Measurements from ENCODE around the gene ZNF205.
A peak's percentile ranks its signal among the peaks of the same experiment; 100 is the strongest.

DNA sequence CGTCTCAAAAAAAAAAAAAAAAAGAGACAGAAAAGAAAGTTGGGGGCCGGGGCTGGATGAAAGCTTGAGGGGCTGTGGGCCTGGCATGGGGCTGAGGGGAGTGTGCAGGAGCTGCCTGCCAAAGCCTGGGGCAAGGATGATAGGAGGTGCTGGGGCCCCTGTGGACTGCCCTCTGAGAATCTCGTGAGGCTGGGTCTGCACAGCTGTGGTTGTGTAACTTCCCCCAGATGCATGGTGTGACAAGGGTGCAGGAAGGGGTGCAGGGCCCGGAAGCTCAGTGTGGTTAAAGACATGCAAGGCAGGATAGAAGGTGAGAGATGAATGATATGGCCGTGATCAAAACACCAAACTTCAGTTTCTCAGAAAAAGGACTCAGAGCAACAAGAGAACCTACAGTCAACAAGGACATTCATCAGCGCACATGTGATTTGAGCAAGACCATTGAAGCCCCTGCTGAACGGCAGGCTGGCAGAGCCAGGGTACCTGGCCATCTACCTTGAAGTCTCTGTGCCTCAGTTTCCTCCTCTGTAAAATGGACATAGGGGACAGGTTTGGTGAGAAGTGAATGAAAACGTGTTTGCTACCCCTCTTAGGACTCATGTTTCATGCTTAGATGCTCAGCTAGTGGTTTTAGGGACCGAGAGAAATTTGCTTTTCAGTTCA lies 37.4 kb upstream of the ZNF205 start:
- TF ChIP-seq EP300 (IDR thresholded peaks at IDR 0.05; ENCODE audit: borderline replicate concordance in 1 of 2, control insufficient read depth in 1 of 2, low read depth in 2 of 2, low read length in 2 of 2) (no peak), NR2F1 (conservative IDR thresholded peaks at IDR 0.05) (no peak), MEF2A (IDR thresholded peaks at IDR 0.05; ENCODE audit: insufficient read depth, low read depth, low read length) (0 out of 2 replicates have a peak, but pooled peaks have one; percentile 13), NFIC (IDR thresholded peaks at IDR 0.05; ENCODE audit: low read depth, low read length) (peak; percentile 33; the same call in 1 of the 2 replicates), EZH2 (IDR thresholded peaks at IDR 0.05; ENCODE audit: borderline replicate concordance, control insufficient read depth, low read depth, low read length) (no peak), SMC3 (IDR thresholded peaks at IDR 0.05; ENCODE audit: borderline replicate concordance, low read length) (no peak), KDM1A (IDR thresholded peaks at IDR 0.05; ENCODE audit: borderline replicate concordance) (no peak), ZBTB33 (IDR thresholded peaks at IDR 0.05) (no peak), FOS (IDR thresholded peaks at IDR 0.05; ENCODE audit: borderline replicate concordance, extremely low read depth, insufficient read length) (no peak), JUNB (IDR thresholded peaks at IDR 0.05) (no peak)
- TF ChIP-seq, protein P1, sequence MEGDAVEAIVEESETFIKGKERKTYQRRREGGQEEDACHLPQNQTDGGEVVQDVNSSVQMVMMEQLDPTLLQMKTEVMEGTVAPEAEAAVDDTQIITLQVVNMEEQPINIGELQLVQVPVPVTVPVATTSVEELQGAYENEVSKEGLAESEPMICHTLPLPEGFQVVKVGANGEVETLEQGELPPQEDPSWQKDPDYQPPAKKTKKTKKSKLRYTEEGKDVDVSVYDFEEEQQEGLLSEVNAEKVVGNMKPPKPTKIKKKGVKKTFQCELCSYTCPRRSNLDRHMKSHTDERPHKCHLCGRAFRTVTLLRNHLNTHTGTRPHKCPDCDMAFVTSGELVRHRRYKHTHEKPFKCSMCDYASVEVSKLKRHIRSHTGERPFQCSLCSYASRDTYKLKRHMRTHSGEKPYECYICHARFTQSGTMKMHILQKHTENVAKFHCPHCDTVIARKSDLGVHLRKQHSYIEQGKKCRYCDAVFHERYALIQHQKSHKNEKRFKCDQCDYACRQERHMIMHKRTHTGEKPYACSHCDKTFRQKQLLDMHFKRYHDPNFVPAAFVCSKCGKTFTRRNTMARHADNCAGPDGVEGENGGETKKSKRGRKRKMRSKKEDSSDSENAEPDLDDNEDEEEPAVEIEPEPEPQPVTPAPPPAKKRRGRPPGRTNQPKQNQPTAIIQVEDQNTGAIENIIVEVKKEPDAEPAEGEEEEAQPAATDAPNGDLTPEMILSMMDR (IDR thresholded peaks at IDR 0.05 in 2 of 3, conservative IDR thresholded peaks at IDR 0.05 in 1 of 3; ENCODE audit: control insufficient read depth in 2 of 3, extremely low read depth in 1 of 3, insufficient read depth in 1 of 3, low read depth in 3 of 3, low read length in 3 of 3): no peak
- TF ChIP-seq, protein P2, sequence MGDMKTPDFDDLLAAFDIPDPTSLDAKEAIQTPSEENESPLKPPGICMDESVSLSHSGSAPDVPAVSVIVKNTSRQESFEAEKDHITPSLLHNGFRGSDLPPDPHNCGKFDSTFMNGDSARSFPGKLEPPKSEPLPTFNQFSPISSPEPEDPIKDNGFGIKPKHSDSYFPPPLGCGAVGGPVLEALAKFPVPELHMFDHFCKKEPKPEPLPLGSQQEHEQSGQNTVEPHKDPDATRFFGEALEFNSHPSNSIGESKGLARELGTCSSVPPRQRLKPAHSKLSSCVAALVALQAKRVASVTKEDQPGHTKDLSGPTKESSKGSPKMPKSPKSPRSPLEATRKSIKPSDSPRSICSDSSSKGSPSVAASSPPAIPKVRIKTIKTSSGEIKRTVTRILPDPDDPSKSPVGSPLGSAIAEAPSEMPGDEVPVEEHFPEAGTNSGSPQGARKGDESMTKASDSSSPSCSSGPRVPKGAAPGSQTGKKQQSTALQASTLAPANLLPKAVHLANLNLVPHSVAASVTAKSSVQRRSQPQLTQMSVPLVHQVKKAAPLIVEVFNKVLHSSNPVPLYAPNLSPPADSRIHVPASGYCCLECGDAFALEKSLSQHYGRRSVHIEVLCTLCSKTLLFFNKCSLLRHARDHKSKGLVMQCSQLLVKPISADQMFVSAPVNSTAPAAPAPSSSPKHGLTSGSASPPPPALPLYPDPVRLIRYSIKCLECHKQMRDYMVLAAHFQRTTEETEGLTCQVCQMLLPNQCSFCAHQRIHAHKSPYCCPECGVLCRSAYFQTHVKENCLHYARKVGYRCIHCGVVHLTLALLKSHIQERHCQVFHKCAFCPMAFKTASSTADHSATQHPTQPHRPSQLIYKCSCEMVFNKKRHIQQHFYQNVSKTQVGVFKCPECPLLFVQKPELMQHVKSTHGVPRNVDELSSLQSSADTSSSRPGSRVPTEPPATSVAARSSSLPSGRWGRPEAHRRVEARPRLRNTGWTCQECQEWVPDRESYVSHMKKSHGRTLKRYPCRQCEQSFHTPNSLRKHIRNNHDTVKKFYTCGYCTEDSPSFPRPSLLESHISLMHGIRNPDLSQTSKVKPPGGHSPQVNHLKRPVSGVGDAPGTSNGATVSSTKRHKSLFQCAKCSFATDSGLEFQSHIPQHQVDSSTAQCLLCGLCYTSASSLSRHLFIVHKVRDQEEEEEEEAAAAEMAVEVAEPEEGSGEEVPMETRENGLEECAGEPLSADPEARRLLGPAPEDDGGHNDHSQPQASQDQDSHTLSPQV (IDR thresholded peaks at IDR 0.05): no peak

Data from GM12878 (cell line).